Fibroblast of lung (primary cell): ENCODE measurements around the gene KIF26A. TPM values are rescaled to one million over a fixed set of nuclear protein-coding genes. Genes with fewer than 3 reads are reported as not detected.

Experiments
- DNase-seq, 2 donors: peaks; one replicate each; pipeline versions ENCODE4 v3.0.0 to v3.0.0-alpha.2; 2010; ENCODE audit warnings: low read depth in 2 of 2
- H2AFZ ChIP-seq: 2 replicates; pipeline ENCODE4 v1.5.1; 2012; ENCODE audit warnings: low read length, control low read depth, inconsistent platforms
- H3K27ac ChIP-seq: 2 replicates; pipeline ENCODE4 v1.5.1; 2011; ENCODE audit warnings: low read length, control low read depth; ENCODE audit not compliant: insufficient read depth
- H3K27me3 ChIP-seq: 2 replicates; pipeline ENCODE4 v1.5.1; 2011; ENCODE audit warnings: mild to moderate bottlenecking, low read length; ENCODE audit not compliant: control insufficient read depth, insufficient read depth
- H3K36me3 ChIP-seq: 2 replicates; pipeline ENCODE4 v1.5.1; 2011; ENCODE audit warnings: low read length; ENCODE audit not compliant: control insufficient read depth, insufficient read depth
- H3K4me1 ChIP-seq: 2 replicates; pipeline ENCODE4 v1.5.1; 2011; ENCODE audit warnings: low read length; ENCODE audit not compliant: control insufficient read depth, insufficient read depth; ENCODE audit errors: extremely low read depth
- H3K4me2 ChIP-seq: 2 replicates; pipeline ENCODE4 v1.5.1; 2011; ENCODE audit warnings: low read length, control low read depth; ENCODE audit not compliant: insufficient read depth; ENCODE audit errors: extremely low read depth
- H3K4me3 ChIP-seq, 4 experiments: fragments of 200-600 bp in 1 of 4; sonication (generic) in 1 of 4; replicated peaks in 1 of 4; 2 replicates each; pipeline ENCODE4 v1.5.1; 2011 to 2016; ENCODE audit warnings: low read length in 4 of 4, low read depth in 3 of 4, mild to moderate bottlenecking in 3 of 4, control low read depth in 2 of 4, inconsistent platforms in 1 of 4, mixed read lengths in 1 of 4; ENCODE audit not compliant: insufficient read depth in 1 of 4; ENCODE audit errors: control extremely low read depth in 1 of 4
- H3K79me2 ChIP-seq: 2 replicates; pipeline ENCODE4 v1.5.1; 2012; ENCODE audit warnings: mild to moderate bottlenecking, low read length, inconsistent platforms; ENCODE audit not compliant: control insufficient read depth, insufficient read depth
- H3K9ac ChIP-seq: 2 replicates; pipeline ENCODE4 v1.5.1; 2011; ENCODE audit warnings: mild to moderate bottlenecking, low read length, control low read depth; ENCODE audit not compliant: insufficient read depth
- H3K9me3 ChIP-seq: 2 replicates; pipeline ENCODE4 v1.5.1; 2012; ENCODE audit warnings: low read depth, low read length; ENCODE audit not compliant: control insufficient read depth, insufficient read depth
- H4K20me1 ChIP-seq: 2 replicates; pipeline ENCODE4 v1.5.1; 2011; ENCODE audit warnings: low read length; ENCODE audit not compliant: control insufficient read depth, insufficient read depth; ENCODE audit errors: extremely low read depth
- EZH2 ChIP-seq: IDR thresholded peaks from 2 replicates; pipeline ENCODE4 v1.5.1; 2012; ENCODE audit warnings: low read length, control low read depth, mild to moderate bottlenecking; ENCODE audit errors: missing control alignments
- polyA plus RNA-seq, 2 donors: library from polyadenylated mRNA; depleted of rRNA in 1 of 2; stranded (reverse) in 1 of 2; unstranded in 1 of 2; fragments of >200 nt; gene quantifications; 2 replicates each; pipeline ENCODE4 v1.2.1, GENCODE V29; 2011 to 2012; ENCODE audit warnings: missing spikeins in 1 of 2
- total RNA-seq: library from RNA; depleted of rRNA; stranded (reverse); fragments of >200 nt; gene quantifications from 2 replicates; pipeline ENCODE4 v1.2.1, GENCODE V29; 2014
- TF ChIP-seq, protein P1 (sequence below), 2 donors: IDR thresholded peaks in 1 of 2; conservative IDR thresholded peaks in 1 of 2; 1 replicate in 1 of 2; 2 replicates in 1 of 2; pipeline ENCODE4 v1.5.1; 2011 to 2012; ENCODE audit warnings: low read length in 2 of 2, control low read depth in 1 of 2, inconsistent platforms in 1 of 2, low read depth in 1 of 2, mild to moderate bottlenecking in 1 of 2

Gene KIF26A
- total and polyA plus RNA-seq, 2 donors (not counting 1 experiment from before 2014, with no cell fraction given): 0.01 to 2.0 TPM

DNA sequence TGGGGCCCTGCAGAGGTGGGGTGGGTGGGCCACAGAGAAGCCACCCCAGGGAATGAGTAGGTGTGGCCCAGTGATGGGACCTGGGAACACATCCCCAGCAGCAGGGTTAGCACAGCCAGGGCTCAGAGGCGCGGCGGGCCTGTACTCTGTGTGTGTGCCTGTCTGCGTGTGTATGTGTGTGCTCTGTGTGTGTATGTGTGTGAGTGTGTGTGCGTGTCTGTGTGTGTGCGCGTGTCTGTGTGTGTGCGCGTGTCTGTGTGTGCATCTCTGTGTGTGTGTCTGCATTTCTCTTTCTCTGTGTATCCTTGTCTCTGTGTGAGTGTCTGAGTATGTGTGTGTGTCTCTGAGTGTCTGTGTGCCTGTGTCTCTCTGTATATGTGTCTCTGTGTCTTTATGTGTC lies 26.1 kb downstream of the KIF26A start:
- Histone ChIP-seq H4K20me1 (no peaks in the 10 kb centered on the region), H3K27me3 (no peaks in the 10 kb centered on the region), H3K9me3 (no peaks in the 10 kb centered on the region), H3K79me2 (no peaks in the 10 kb centered on the region), H3K9ac (no peak overlapping the region), H3K27ac (no peak overlapping the region), H3K4me3 (no peak overlapping the region), H3K4me2 (no peak overlapping the region), H2AFZ (no peak overlapping the region), H3K4me1 (no peaks in the 10 kb centered on the region), H3K36me3 (no peaks in the 10 kb centered on the region)
- TF ChIP-seq, protein P1, sequence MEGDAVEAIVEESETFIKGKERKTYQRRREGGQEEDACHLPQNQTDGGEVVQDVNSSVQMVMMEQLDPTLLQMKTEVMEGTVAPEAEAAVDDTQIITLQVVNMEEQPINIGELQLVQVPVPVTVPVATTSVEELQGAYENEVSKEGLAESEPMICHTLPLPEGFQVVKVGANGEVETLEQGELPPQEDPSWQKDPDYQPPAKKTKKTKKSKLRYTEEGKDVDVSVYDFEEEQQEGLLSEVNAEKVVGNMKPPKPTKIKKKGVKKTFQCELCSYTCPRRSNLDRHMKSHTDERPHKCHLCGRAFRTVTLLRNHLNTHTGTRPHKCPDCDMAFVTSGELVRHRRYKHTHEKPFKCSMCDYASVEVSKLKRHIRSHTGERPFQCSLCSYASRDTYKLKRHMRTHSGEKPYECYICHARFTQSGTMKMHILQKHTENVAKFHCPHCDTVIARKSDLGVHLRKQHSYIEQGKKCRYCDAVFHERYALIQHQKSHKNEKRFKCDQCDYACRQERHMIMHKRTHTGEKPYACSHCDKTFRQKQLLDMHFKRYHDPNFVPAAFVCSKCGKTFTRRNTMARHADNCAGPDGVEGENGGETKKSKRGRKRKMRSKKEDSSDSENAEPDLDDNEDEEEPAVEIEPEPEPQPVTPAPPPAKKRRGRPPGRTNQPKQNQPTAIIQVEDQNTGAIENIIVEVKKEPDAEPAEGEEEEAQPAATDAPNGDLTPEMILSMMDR (conservative IDR thresholded peaks at IDR 0.05 in 1 of 2, IDR thresholded peaks at IDR 0.05 in 1 of 2; ENCODE audit: low read depth in 1 of 2, low read length in 2 of 2): no peak
- TF ChIP-seq EZH2: no peak
- DNase-seq: no peak

DNA sequence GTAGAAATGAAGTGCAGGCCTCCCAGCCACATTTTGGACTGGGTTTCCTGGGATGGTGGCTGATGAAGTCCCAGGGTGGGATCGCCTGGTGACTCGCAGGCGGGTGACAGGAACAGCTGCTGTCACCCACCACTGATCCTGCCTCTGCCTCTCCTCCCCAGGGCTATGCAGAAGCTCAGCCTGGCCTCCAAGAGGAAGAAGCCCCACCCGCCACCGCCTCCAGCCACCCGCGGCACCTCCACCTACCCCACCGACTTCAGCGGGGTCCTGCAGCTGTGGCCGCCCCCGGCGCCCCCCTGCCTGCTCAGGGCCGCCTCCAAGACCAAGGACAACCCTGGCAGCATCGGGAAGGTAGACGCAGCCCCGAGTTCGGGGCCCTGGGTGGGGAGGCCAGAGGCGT lies 28.3 kb downstream of the KIF26A start:
- no peaks in the 10 kb centered on the region for H3K4me1 ChIP-seq

DNA sequence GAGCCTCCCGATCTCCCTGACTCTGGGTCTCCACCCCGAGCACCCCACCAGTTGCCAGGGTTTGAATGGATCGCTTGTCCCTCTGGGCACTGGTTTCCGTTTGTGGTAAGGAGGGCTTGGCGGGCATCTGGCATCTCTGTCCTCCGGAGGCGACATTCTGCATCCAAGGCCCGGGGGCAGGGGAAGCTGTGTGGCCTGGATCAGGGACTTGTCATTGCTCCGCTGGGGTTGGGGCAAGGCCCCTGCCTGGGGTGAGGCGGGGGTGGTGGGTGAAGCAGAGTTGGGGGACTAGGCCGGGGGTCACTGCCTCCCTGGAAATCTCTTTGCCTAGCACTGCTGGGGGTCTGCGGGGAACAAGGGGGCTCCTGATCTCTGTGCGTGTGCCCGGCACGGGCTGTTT lies 30.2 kb downstream of the KIF26A start:
- Histone ChIP-seq H4K20me1 (no peaks in the 10 kb centered on the region), H3K9me3 (no peaks in the 10 kb centered on the region)

More for the DNA sequence above, 28.3 kb downstream of the KIF26A start:
- Histone ChIP-seq H3K79me2 (no peaks in the 10 kb centered on the region), H3K27ac (no peak overlapping the region), H2AFZ (no peak overlapping the region), H3K9ac (no peak overlapping the region), H4K20me1 (no peaks in the 10 kb centered on the region), H3K9me3 (no peaks in the 10 kb centered on the region), H3K27me3 (no peaks in the 10 kb centered on the region), H3K36me3 (no peaks in the 10 kb centered on the region), H3K4me3 (no peak overlapping the region), H3K4me2 (no peak overlapping the region)
- TF ChIP-seq, protein P1 (conservative IDR thresholded peaks at IDR 0.05 in 1 of 2, IDR thresholded peaks at IDR 0.05 in 1 of 2; ENCODE audit: low read depth in 1 of 2, low read length in 2 of 2): no peak
- no peak for TF ChIP-seq EZH2
- DNase-seq: no peak

More for the DNA sequence above, 30.2 kb downstream of the KIF26A start:
- Histone ChIP-seq H2AFZ (no peak overlapping the region), H3K27ac (no peak overlapping the region), H3K27me3 (no peaks in the 10 kb centered on the region), H3K36me3 (no peaks in the 10 kb centered on the region), H3K9ac (no peak overlapping the region), H3K4me1 (no peaks in the 10 kb centered on the region), H3K4me3 (no peak overlapping the region), H3K79me2 (no peaks in the 10 kb centered on the region), H3K4me2 (no peak overlapping the region)
- no peak for DNase-seq
- no peak for TF ChIP-seq EZH2
- TF ChIP-seq, protein P1 (conservative IDR thresholded peaks at IDR 0.05 in 1 of 2, IDR thresholded peaks at IDR 0.05 in 1 of 2; ENCODE audit: low read depth in 1 of 2, low read length in 2 of 2): no peak
